Mesothelial cell of epicardium (in vitro differentiated cells): ENCODE results near the gene ZNHIT2. TPM values are rescaled to one million over a fixed set of nuclear protein-coding genes. Genes with fewer than 3 reads are reported as not detected.
A peak's percentile ranks its signal among the peaks of the same experiment; 100 is the strongest.

ENCODE experiments used
- DNase-seq, 2 experiments: peaks; one replicate each; pipeline ENCODE4 v3.0.0; 2021; ENCODE audit warnings: low spot score in 2 of 2; ENCODE audit not compliant: unreplicated experiment in 2 of 2
- H3K27ac Mint-ChIP-seq: 2 replicates; pipeline ENCODE4 v1.8.0; 2021; ENCODE audit warnings: mixed read lengths
- H3K27me3 Mint-ChIP-seq: 2 replicates; pipeline ENCODE4 v1.8.0; 2021; ENCODE audit warnings: low read depth, mixed read lengths
- H3K36me3 Mint-ChIP-seq: 2 replicates; pipeline ENCODE4 v1.8.0; 2021; ENCODE audit warnings: mixed read lengths
- H3K4me1 Mint-ChIP-seq: 2 replicates; pipeline ENCODE4 v1.8.0; 2021; ENCODE audit warnings: mixed read lengths
- H3K4me3 Mint-ChIP-seq: 2 replicates; pipeline ENCODE4 v1.8.0; 2021; ENCODE audit warnings: mild to moderate bottlenecking, moderate library complexity, mixed read lengths
- H3K9me3 Mint-ChIP-seq: 2 replicates; pipeline ENCODE4 v1.8.0; 2021; ENCODE audit warnings: mixed read lengths
- CTCF ChIP-seq: fragments of 200-600 bp; sonication (generic); IDR thresholded peaks from one replicate; pipeline ENCODE4 v1.5.0; 2021; ENCODE audit warnings: antibody characterized with exemption; ENCODE audit not compliant: unreplicated experiment
- total RNA-seq: library from RNA; stranded (reverse); gene quantifications from 3 replicates; pipeline ENCODE4 v1.2.1, GENCODE V29; 2021

Gene ZNHIT2
- total RNA-seq, 1 donor from 2014 or later: 7.5 TPM

- Mint-ChIP-seq H3K4me3 (peak overlapping the region; percentile 99), H3K4me1 (peaks cover 30% of the 10 kb centered on the region), H3K36me3 (peaks cover 3% of the 10 kb centered on the region), H3K27ac (peak overlapping the region; percentile 100), H3K27me3 (no peaks in the 10 kb centered on the region), H3K9me3 (no peaks in the 10 kb centered on the region)
- DNase-seq: no peak
- TF ChIP-seq CTCF: no peak
Observed at GRCh38 chr11:65132988-65133700, 15.6 kb upstream of the ZNHIT2 start.

GRCh38 chr11:65132238-65132987, 14.9 kb upstream of the ZNHIT2 start:
- H3K9me3 Mint-ChIP-seq: no peaks in the 10 kb centered on the region
- TF ChIP-seq CTCF: no peak
- DNase-seq: no peak
- H3K4me1 Mint-ChIP-seq: peaks cover 30% of the 10 kb centered on the region
- peaks cover 3% of the 10 kb centered on the region for H3K36me3 Mint-ChIP-seq
- H3K27ac Mint-ChIP-seq: peak overlapping the region; percentile 100
- H3K27me3 Mint-ChIP-seq: no peaks in the 10 kb centered on the region
- peak overlapping the region; percentile 99 for H3K4me3 Mint-ChIP-seq

- DNase-seq: no peak
- Mint-ChIP-seq H3K36me3 (peaks cover 6% of the 10 kb centered on the region), H3K27me3 (no peaks in the 10 kb centered on the region), H3K27ac (no peak overlapping the region), H3K9me3 (no peaks in the 10 kb centered on the region), H3K4me3 (peak overlapping the region; percentile 6), H3K4me1 (peaks cover 30% of the 10 kb centered on the region)
- TF ChIP-seq CTCF: no peak
Observed at GRCh38 chr11:65131895-65132237, 14.4 kb upstream of the ZNHIT2 start.

- Mint-ChIP-seq H3K4me3 (no peak overlapping the region), H3K9me3 (no peaks in the 10 kb centered on the region), H3K36me3 (peaks cover 7% of the 10 kb centered on the region), H3K27ac (no peak overlapping the region), H3K27me3 (no peaks in the 10 kb centered on the region), H3K4me1 (peaks cover 27% of the 10 kb centered on the region)
- DNase-seq: no peak
- no peak for TF ChIP-seq CTCF
Observed at GRCh38 chr11:65131417-65131776, 13.9 kb upstream of the ZNHIT2 start.

GRCh38 chr11:65130631-65131416, 13.3 kb upstream of the ZNHIT2 start:
- Mint-ChIP-seq H3K9me3 (no peaks in the 10 kb centered on the region), H3K27ac (no peak overlapping the region), H3K36me3 (peaks cover 7% of the 10 kb centered on the region), H3K27me3 (no peaks in the 10 kb centered on the region), H3K4me1 (peaks cover 22% of the 10 kb centered on the region), H3K4me3 (no peak overlapping the region)
- no peak for DNase-seq
- TF ChIP-seq CTCF: no peak
